GM19372 (cell line): Measurements from ENCODE around the gene TMUB1.

Experiments used
- ATAC-seq: cut with Tn5 transposase; IDR thresholded peaks from one replicate; pipeline ENCODE4 v1.9.1; 2021; ENCODE audit warnings: mild to moderate bottlenecking, low read depth, moderate library complexity; ENCODE audit not compliant: unreplicated experiment

Gene TMUB1, protein sequence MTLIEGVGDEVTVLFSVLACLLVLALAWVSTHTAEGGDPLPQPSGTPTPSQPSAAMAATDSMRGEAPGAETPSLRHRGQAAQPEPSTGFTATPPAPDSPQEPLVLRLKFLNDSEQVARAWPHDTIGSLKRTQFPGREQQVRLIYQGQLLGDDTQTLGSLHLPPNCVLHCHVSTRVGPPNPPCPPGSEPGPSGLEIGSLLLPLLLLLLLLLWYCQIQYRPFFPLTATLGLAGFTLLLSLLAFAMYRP

DNA sequence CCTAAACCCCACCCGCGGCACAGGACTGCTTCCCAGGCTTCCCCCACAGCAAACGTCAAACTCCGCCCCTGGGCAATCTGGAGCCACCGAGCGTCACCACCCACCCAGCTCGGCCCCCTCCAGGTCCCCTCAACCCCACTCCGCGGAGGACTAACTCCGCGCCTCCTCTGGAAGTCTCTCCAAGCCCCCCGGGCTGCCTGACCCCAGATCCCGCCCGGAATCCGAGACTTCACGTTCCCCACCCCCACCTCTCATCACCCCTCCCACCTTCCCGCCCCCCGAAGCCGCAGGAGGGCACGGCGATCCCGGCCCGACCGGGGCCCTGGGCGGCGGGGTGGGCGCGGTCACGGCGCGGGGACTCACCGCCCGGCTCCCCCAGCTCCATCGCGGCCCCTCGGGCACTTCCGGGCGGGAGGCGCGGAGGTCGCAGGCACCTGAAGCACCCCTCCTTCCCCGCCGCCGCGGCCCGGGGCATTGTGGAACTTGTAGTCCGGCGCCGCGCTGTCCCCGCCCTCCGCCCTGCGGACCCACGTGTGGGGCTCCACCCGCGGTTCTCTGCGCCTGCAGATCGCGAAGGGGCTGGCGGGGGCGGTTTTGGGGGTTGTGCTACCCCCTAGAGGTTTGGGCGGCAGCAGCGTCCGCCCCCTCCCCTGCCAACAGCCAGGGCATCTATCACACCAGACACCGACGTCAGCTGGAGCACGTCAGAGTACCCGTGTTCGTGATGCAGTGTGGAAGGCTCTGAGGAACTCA, at the start of gene TMUB1:
TSS of gene TMUB1 (minus strand) at position 423 of the 753 bp plus-strand sequence. CDS start 930 bp downstream, outside the sequence.
- peak; percentile 40 for ATAC-seq

DNA sequence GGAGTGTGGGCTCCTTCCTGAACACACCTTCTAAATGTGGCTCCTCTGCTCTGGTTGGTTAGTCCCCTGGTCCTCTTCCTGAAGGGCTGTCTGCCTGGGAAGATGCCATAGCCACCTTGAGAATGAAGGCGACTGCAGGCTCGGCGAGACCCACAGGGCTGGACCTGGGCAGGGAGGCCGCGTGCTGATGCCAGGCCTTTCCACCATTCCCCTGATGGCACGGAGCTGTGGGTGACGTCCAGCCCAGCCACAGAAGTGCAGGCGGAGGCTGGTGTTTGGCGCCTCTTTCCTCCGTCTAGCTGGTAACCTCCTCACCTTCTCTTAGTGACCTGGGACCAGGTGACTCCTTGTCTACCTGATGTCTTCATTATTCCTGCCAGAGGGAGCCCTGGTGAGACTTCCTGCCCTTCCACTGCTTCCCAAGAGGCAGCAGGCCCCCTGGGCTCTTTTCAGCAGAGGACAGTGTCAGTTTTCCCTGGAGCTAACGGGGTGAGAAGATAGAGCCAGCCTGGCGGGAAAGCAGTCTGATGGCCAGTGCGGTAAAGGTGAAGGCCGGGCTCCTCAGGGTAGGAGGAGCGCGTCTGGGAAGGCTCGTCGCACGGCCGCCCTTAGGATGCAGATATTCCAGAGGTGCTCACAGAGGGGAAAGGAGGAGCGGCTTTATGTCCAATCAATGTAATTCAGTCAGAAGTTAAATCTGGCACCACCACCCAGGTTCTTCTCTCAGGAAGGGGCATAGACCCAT, 49.3 kb upstream of the TMUB1 start:
- no peak for ATAC-seq

DNA sequence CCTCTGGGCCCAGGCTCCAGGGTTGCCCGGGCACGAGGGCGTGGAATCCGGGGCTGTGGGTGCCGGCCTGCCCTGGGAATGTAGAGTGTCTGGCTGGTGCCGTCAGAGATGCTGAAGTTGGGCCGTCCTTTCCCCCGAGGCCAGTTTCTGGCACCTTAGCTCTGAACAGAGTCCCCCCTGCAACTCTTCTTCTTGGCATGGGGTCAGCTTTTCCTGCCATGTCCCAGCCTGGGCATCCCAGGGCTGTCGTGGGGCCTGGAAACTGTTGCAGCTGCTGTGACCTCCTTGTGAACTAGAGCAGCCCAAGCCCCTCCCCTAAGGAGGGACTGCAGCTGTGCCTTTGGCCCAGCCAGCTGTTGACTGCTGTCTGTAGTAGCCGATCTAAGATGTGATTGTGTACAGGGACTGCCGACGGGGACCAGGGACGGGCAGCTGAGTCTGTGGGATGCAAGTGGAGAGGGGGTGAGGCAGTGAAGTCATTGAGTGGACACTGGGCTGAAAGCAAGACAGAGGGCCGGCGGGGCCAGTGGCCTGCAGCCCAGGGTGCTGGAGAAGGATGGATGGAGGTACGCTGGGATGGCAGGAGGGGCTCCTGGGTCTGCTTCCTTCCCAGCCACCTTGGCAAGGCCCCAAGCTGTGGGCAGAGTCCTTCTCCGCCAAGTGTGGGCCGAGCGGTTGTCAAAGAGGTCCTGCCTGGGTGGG, 48.5 kb upstream of the TMUB1 start:
- ATAC-seq: no peak

DNA sequence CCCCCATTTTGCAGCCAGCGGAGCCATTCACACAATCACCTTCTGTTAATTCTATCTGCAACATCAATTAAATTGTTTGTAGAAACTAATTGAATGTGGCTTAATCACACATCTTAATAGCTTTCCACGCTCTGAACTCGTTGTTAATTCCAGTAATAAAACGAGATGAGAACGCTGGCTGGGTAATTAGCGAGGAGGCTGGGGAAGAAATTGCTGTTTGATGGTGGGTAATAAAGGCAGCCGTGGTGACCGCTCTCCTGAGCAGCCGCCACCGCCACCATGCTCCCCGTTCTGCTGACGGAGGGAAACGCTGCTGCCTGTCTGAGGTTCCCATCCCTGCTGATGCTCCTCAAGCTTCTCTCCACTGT, 47.9 kb upstream of the TMUB1 start:
- ATAC-seq: no peak

DNA sequence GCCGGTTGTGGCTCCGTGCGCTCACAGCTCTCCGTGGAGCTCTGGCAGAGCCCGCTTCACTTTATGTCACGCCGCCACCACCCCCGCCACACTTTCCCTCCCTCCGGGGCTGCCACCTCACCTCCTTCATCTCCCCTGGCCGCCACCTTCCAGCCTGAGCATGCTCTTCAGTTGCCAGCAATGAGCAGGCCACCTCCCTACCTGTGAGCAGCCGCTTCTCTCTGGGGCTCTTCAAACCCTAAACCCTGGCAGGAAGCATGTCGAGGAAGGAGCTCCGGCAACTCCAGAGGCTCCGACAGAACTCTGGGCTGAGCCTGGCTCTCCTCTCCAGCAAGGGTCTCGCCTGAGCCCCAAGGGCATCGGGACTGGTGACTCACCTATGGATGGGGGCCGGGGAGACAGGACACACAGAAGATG, 47.5 kb upstream of the TMUB1 start:
- ATAC-seq: no peak

DNA sequence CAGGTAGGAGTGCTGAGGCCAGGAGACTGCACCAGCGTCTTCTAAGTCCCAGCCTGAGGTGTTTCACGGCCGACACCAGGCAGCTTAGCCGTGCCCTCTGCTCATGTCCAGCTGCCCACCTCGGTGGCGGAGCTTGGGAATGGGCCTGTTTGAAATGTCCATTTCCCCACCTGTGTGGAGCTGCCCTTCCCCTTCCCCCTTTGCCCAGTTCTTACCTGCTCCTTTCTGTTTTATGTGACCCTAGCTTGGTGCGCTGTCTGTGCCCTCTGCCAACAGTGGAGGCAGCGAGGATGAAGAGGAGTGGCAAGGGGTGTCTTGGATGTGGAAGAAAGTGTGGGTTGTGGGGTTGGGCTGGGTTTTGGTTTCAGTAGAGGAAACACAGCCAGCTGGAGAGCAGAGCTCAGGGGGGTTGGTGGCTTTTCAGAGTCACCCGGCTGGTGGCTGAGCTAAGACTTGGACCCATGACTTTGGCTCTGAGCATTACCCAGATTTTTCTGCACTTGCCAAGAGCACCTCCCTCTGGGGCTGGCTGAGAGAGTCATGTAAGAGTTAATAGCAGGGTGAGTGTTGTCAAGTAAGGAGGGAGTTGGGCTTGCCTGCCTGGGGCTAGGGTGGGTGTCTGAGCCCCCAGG, 46.8 kb upstream of the TMUB1 start:
- ATAC-seq: no peak

DNA sequence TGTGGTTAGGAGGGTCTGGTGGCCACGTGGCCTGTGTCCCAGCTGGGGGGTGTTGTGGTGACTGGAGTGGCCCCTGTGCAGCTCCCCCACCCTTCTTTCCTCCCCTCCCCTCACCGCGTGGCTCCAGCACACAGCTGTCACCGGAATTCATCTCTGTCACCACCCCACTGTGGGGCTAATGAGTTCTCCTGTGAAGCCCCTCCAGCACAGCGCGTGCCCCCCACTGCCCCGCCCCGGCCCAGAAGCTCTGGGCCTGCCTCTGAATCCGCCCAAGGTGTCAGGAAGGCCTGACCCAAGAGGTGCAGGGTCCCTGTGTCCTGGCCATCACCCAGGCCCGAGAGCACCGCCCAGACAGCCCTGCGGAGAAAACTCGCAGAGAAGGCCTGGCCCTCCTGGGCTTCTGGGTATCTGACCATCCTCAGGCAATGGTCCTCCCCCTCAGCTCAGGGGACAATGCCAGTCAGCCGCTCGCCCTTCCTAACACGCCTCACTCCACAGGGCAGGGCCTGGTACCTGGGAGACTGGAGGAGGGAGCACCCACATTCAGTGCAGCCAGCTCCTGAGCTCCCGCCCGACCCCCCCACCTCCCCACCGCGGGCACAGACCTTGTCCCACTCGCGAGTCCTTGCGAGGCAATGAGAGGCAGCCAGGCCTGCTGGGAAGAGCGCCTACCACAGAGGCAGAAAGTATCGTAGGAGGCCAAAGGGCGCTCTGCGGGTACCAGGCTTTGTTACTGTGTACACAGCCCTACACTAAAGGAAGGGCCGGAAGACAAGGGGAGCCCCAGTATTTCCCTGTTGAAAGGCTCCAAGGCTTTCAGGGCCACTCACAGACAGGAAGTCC, 46.0 kb upstream of the TMUB1 start:
- ATAC-seq: no peak

DNA sequence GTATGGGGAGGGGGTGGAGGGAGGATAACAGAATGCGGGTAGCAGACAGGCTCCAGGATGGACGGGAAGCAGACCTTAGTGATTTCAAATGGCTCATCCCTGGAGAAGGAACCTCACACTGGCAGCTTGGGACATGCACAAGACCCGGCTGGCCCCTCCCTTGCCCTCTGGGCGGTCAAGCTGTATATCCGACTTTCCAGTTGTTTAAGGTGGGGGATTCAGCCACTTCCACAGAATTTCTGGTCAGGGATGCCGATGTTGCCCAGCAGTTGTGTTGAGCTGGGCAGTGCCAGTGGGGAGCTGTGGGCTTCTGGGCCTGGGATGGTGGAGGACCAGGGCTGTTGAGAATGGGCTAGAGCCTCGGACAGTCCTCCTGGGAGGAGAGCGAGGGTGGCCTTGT, 45.4 kb upstream of the TMUB1 start:
- no peak for ATAC-seq

DNA sequence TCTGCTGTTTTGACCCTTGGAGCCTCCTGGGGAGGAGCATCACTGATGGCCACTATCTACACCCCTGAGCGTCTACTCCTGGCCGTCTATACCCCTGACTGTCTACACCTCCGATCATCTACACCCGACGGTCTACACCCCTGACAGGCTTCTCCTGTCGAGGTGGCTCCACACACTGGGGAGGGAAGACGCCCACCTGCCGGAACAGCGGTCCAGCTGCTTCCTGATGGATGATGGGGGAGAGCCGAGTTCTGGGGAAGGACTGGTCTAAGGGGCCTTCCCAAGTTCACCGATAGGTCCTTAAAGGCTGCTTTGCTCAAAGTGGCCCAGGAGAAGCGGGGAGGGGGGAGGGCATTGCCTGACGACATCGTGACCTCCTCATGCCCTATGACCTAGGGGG, 44.9 kb upstream of the TMUB1 start:
- no peak for ATAC-seq

DNA sequence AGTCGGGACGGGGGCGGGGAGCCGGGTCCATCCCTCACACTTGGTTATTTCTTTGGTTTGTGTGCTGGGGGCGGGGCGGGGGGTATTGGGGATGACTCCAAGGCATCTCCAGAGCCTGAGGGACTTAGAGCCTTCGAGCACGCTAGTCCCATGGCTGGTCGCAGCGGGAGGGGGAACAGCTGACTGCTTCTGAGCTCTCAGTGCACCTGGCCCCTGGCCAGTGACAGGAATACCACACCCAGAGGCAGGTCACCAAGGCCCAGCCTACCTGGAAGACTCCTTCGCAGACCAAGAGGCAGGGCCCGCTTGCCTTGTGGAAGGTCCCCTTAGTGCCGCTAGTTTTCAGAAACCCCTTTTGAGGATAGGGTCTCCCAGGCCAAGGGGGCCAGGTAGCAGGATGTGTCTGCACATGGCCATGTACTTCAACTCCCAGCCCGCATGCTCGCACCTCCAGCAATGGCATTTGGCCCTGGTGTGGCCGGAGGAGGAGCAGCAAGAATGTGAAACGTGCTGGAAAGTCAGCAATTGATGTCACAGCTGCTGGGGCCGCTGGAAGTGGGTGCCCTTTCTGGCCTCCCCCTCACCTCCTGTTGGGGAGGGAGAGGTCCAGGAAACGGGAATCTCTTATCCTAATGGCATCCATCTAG, 43.3 kb upstream of the TMUB1 start:
- no peak for ATAC-seq

DNA sequence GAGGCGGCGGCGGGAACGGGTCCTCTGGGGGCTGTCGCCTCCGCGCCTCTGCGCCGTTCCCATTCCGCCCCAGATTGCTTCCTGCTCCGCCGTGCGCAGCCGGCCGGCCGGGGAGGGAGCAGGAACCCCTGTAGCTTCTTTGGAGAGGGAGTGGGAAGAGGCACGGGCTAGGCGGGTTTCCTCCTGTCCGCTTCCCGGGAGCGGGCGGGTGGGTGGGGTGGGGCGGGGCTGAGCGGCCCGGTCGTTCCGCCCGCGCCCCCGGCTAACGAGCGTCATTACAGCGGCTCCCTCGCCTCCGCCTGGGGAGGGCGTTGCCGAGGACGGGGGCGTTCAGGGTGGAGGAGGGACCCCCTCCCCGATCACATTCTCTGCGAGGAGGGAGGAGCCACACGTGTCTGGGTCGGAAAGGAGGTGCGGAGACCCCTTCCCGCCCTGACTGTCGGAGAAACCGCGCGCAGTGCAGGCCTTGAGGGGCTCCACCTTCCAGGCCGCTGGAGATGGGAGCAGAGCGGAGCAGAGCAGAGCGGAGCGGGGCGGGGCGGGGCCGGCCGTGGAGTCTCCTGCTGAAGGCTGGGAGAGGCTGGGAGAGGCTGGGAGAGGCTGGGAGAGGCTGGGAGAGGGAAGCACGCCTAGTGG, 42.7 kb upstream of the TMUB1 start:
- ATAC-seq: no peak

DNA sequence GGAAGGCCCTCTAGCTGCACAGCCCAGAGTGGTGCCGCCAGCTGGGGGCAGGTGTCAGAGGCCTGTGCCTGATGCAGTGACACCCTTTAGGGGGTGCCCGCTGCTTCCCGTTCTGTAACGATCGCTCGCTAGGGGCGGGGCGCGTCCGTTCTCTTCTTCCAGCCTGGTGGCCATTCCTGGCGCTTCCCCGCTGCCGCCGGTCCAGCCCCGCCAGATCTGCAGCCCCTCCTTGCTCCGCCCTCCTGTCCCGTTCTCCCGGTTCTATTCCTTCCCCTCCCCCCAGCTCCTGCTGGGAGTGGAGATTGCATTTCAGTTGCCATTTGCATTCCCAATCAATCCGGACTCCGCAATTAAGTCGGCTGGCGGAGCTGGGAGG, 42.2 kb upstream of the TMUB1 start:
- no peak for ATAC-seq

DNA sequence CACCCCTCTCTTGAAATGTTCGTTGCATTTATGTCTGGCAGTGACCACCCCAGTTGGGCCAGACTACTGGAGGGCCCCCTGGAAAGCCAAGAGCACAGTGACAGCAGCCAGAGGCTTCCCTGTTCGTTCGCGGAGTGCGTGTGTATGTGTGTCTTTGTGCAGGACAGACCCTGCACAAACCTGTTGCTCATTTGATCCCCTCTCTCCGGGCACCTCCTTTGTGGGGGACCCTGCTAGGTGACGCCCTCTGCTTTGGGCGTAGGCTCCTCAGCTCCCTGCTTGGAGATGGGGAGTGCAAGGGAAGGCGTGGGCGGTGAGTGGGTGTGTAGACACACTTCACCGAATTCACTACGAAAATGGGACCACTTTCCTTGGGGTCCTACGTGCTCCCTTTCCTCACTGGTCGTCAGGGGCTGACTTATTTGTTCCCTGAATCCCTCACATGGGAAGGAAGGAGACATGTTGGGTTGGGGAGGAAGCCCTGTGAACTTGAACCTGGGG, 41.7 kb upstream of the TMUB1 start:
- no peak for ATAC-seq

DNA sequence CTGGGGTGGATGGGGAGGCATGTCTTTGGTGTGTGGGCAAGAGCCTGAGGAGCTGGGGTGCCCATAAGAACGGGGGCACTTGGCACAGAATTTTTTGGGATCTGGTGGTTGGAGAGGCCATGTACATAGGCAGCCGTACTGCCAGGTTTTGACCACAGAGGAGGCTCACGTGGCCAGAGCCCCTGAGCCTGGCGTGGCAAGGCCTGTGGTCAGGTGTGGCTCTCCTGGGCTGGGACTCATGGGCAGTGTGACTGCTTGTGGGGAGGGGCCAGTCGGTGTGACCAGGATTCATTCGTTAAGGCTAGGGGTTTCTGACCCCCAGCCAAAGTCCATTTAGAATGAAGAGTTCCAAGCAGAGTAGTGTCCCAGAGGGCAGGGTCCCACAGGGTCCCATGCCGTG, 41.2 kb upstream of the TMUB1 start:
- no peak for ATAC-seq

DNA sequence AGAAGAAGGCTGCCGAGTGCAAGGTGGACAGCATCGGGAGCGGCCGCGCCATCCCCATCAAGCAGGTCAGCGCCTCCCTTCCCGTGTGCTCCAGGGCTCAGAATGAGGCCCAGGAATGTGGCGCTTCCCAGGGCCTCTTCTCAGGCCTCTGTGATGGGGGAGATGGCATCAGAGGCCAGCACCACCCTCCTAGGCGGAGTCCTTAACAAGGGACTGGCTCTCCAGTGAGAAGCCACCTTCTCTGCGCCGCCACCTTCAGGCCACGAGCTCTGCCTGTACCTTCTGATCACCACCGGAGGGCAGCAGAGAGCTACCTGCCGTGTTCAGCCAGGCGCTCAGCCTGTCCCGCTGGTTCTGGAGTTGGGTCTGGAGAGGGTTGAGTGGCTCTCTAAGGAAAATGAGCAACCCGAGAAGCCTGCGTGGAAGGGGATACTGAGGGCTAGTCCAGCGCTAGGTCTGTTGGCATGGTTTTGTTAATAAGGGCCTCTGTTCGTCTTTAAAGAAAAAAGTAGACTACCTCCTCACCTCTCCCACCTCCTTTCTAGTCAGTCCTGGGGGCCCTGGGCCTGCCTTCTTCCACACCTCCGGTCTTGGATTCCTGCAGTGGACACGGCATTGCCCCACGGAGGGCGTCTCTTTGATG, 40.6 kb upstream of the TMUB1 start:
- ATAC-seq: peak; percentile 87

DNA sequence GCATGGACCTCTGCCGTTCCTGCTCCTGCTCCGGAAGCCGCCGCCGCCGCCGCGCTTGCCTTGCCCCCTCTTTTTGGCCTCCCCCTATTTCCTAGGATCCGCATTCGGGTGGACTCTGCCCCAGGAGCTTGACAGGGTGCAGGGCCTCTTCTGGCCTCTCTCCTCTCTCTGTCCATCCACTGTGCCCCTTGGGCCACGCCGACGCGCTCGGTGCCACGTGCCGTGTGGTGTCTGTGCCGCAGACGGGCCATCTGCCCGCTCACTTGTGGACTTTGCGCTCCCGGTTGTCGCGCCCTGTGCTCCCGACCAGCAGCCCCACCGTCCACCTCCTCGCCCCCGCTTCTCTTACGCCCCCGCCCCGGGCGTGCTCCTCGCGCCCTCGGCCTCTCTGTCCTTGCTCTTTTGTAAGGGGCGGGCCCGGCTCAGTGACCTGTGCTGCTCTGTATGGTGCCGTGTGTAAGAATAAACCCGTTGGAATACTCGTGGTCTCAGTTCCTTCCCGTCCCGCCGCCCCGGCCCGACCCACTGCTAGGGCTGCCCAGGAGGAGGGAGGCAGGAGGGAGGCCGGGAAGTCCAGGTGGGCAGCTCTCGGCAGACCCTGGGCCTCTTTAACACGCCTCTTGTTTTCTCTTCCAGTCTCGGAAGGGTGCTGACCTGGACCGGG, 40.0 kb upstream of the TMUB1 start:
- no peak for ATAC-seq

DNA sequence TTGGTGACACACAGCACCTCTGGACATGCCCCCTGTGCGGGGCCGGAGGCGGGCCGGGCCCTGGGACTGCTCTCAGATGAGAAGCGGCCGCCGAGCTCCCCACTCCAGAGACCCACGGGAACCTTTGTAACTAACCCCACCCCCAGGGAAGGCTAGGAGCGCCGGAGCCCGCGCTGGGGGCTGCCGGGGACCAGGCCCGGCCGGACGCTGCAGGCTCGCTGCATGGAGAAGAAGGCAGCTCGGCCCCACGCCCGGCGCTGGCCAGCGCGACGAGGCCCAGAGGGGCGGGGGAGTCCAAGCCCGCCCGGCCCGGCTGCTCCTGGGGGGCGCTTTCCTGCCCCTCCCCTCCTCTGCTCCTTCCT, 39.5 kb upstream of the TMUB1 start:
- ATAC-seq: no peak

DNA sequence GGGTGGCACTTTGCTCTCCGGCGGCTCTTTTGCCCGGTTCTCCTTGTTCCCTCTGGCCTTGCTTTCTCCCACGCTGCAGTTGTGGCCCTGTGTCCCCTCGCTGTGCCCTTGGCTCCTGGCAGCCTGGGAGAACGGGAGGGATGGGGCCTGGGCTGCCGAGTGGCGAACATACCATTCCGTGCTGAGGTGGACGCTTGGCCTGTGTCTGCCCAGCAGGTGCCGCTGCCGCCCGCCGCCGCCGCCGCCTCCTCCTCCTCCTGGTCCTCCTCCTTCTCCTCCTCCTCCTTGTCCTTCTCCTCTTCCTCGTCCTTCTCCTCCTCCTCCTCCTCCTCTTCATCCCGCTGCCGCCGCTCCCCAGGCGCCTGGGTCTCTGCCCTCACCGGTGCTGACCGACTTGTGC, 39.0 kb upstream of the TMUB1 start:
- no peak for ATAC-seq
